ENCODE measurements around the gene CCDC7.
A peak's percentile ranks its signal among the peaks of the same experiment; 100 is the strongest.
"Not testable (repeated sequence)": the region's sequence is repeated elsewhere in the genome, so short reads cannot be mapped to it uniquely, and the experiment has no call there.

The CCDC7 gene

DNA sequence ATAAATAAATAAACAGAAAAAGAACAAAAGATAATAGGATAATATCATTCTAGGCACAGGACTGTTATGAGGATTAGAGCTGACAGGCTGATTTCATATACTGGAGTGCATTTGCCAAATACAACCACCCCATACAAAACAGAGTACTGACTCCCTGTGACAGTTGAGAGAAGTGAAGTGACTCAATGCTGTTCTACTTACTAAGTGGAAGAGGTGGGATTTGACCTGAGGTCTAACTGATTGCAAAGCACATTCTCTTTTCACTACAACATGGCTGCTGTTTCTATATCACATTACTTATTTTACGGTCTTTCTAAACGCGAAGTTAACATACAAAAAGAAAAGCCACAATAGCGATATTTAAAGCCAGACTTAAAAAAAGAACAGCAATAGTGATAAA is 460.7 kb downstream of the CCDC7 start:
- DNase-seq (ENCODE audit: low spot score in 2 of 2), result no peak
- H3K9me3 Mint-ChIP-seq, result no peaks in the 10 kb centered on the region
- H3K27me3 Mint-ChIP-seq, result no peaks in the 10 kb centered on the region
- no peak for ATAC-seq (ENCODE audit: low read depth)
- no peak overlapping the region for H3K4me3 Mint-ChIP-seq
- H3K36me3 Mint-ChIP-seq, result peaks cover 25% of the 10 kb centered on the region
- no peaks in the 10 kb centered on the region for H3K4me1 Mint-ChIP-seq
- H3K27ac Mint-ChIP-seq, result no peak overlapping the region

DNA sequence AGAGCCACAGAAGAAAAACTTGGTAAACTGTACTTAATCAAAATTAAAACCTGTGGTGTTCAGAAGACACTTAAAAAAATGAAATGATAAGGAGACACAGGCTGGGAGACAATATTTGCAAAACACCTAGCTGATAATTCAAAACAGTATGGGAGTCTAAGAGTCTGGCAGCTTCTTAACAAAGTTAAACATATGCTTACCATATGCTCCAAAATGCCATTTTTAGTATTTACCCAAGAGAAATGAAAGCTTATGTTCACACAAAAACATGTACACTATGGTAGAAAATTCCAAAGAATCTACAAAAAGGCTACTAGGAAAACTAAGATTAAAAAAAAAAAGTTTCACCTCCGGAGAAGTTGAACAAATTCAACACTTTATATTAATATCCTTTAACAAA is 463.5 kb downstream of the CCDC7 start:
- DNase-seq (ENCODE audit: low spot score in 2 of 2) (no peak), ATAC-seq (ENCODE audit: low read depth) (no peak)
- H3K4me1 Mint-ChIP-seq, result peaks cover 3% of the 10 kb centered on the region
- H3K36me3 Mint-ChIP-seq, result peaks cover 37% of the 10 kb centered on the region
- no peaks in the 10 kb centered on the region for H3K9me3 Mint-ChIP-seq
- no peaks in the 10 kb centered on the region for H3K27me3 Mint-ChIP-seq
- H3K27ac Mint-ChIP-seq, result no peak overlapping the region
- H3K4me3 Mint-ChIP-seq, result no peak overlapping the region

DNA sequence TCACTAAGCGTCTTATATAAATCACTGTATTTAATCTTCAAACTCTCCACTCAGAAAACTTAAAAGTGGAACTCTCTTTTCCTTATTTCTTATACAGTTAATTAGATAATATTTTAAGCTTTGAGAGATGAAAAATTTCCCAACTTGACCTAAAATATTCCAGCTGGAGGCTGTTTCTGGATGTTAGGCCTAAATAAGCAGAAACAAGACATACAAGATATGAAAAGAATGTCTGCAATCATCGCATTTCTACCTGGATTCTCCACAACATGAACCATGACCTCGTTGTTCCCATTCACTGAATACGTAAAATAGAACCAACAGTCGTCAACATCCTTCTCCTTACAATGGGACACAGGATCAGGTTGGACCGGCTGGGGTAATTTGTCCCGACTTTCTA is 464.0 kb downstream of the CCDC7 start:
- H3K27me3 Mint-ChIP-seq, result not testable (repeated sequence)

DNA sequence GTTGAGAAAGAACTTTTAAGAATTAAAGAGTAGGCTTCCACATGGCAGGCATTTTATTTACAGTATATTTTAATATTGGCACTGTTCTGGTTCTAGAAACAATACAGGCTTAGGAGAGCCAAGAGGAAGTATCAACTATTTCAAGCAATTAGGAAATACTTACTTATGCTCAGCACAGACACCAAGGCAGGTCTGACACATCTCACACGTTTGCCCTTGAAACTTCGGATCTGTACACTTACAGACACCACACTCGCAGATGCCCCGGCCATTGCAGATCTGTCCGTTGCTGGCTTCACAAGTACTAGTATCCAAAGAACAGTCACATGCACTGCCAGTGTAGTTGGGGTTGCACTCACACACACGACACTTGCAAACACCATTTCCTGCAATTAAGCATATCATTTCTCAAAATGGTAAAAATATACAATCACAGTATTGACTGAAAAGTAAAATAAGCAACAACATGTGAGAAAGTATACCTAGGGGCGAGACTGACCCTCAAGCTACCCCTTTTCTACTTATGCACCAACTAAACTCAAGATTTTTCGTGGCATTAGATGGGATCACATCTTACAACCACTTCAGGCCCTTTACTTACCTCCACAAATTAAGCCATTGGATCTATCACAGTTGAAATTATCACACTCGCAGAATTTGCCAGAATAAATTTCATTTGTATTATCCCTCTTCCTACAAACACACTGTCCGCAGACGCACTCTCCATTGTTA is 465.5 kb downstream of the CCDC7 start:
- DNase-seq (ENCODE audit: low spot score in 2 of 2), result no peak
- H3K4me1 Mint-ChIP-seq, result peaks cover 3% of the 10 kb centered on the region
- no peak overlapping the region for H3K4me3 Mint-ChIP-seq
- H3K27ac Mint-ChIP-seq, result no peak overlapping the region
- ATAC-seq (ENCODE audit: low read depth), result no peak
- H3K27me3 Mint-ChIP-seq, result no peaks in the 10 kb centered on the region
- H3K36me3 Mint-ChIP-seq, result peaks cover 51% of the 10 kb centered on the region
- no peaks in the 10 kb centered on the region for H3K9me3 Mint-ChIP-seq

More for the DNA sequence above, 464.0 kb downstream of the CCDC7 start:
- H3K4me1 Mint-ChIP-seq; H3K9me3 Mint-ChIP-seq; DNase-seq (ENCODE audit: low spot score in 2 of 2); H3K4me3 Mint-ChIP-seq; H3K27ac Mint-ChIP-seq; ATAC-seq (ENCODE audit: low read depth): not testable (repeated sequence)
- peaks cover 42% of the 10 kb centered on the region for H3K36me3 Mint-ChIP-seq

DNA sequence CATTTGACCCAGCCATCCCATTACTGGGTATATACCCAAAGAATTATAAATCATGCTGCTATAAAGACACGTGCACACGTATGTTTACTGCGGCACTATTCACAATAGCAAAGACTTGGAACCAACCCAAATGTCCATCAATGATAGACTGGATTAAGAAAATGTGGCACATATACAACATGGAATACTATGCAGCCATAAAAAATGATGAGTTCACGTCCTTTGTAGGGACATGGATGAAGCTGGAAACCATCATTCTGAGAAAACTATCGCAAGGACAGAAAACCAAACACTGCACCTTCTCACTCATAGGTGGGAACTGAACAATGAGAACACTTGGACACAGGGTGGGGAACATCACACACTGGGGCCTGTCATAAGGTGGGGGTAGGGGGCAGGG is 471.9 kb downstream of the CCDC7 start:
- DNase-seq (ENCODE audit: low spot score in 2 of 2); H3K4me3 Mint-ChIP-seq; ATAC-seq (ENCODE audit: low read depth); H3K4me1 Mint-ChIP-seq; H3K9me3 Mint-ChIP-seq; H3K27me3 Mint-ChIP-seq; H3K27ac Mint-ChIP-seq: not testable (repeated sequence)
- peaks cover 58% of the 10 kb centered on the region for H3K36me3 Mint-ChIP-seq

DNA sequence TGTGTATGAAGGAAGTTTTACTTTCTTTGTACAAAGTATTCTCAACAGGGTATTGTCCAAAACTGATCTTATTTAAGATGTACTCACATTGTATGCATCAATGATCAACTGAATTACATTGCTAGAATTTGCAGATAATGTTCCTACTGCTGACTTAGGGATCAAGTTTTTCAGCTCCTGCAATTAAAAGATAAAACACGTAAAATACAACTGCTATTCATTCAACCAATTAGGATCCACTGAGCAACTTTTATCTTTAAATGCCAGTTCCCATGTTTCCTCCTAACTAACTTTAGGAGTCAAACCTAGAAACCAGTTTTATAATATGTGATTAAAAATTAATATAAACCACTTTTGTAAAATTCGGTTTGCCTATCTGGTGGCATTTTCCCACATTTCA is 476.2 kb downstream of the CCDC7 start:
- Mint-ChIP-seq H3K9me3 (no peaks in the 10 kb centered on the region), H3K4me1 (peaks cover 5% of the 10 kb centered on the region), H3K27ac (no peak overlapping the region), H3K4me3 (no peak overlapping the region), H3K27me3 (no peaks in the 10 kb centered on the region), H3K36me3 (peaks cover 56% of the 10 kb centered on the region)
- ATAC-seq (ENCODE audit: low read depth) (no peak), DNase-seq (ENCODE audit: low spot score in 2 of 2) (no peak)

DNA sequence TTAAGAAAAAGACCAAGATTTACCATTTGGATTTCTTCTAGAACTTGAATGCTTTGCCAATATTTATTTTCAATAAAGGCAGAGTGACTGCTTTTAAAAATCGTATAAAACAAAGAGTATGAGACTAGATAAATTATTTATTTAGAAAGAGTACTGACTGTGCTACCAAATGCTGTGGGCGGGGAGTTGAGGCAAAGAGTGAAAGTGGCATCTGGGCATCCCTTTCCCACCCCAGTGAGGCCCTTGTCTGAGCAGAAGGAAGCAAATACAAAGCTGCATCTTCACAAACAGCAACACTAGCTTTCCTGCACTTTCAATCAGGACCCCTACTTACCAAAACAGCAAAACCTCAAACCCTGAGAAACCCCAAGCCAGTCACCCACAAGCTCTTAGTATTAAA is 477.2 kb downstream of the CCDC7 start:
- peak overlapping the region; percentile 89 for H3K27ac Mint-ChIP-seq
- no peak for ATAC-seq (ENCODE audit: low read depth)

DNA sequence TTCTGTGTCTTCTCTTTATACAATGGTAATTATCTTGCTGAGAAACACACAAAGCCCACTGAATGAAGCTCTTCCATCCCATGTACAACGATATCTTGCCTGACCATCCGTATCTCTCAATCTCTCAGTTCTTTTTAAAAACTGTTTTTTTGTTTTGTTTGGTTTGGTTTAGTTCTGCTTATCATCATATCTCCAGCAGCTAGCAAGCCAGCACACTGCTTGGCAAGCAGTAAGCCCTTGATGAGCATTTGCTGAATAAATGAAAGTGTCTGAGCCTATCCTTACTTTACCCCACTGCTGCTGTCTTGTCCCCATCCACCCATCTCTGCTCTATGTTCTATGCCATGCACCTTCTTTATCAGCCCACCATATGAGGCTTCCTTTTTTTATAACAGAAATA is 477.9 kb downstream of the CCDC7 start:
- H3K27ac Mint-ChIP-seq, result peak overlapping the region; percentile 89
- DNase-seq (ENCODE audit: low spot score in 2 of 2), result no peak
- no peak for ATAC-seq (ENCODE audit: low read depth)
- H3K9me3 Mint-ChIP-seq, result no peaks in the 10 kb centered on the region
- peaks cover 56% of the 10 kb centered on the region for H3K36me3 Mint-ChIP-seq
- H3K27me3 Mint-ChIP-seq, result no peaks in the 10 kb centered on the region
- peaks cover 8% of the 10 kb centered on the region for H3K4me1 Mint-ChIP-seq
- no peak overlapping the region for H3K4me3 Mint-ChIP-seq

More for the DNA sequence above, 477.2 kb downstream of the CCDC7 start:
- Mint-ChIP-seq H3K9me3 (no peaks in the 10 kb centered on the region), H3K36me3 (peaks cover 56% of the 10 kb centered on the region), H3K4me1 (peaks cover 5% of the 10 kb centered on the region), H3K4me3 (no peak overlapping the region), H3K27me3 (no peaks in the 10 kb centered on the region)
- DNase-seq (ENCODE audit: low spot score in 2 of 2), result no peak
